Astrocyte (in vitro differentiated cells and primary cell): Measurements from ENCODE around the gene SBNO2. TPM values are rescaled to one million over a fixed set of nuclear protein-coding genes. Genes with fewer than 3 reads are reported as not detected.

ENCODE experiments used
- DNase-seq: peaks from one replicate; pipeline ENCODE4 v3.0.0-alpha.2; 2010; ENCODE audit warnings: low read depth
- FAIRE-seq: peaks from 2 replicates; lab custom pipeline; 2011; peaks lifted over from hg19 to GRCh38; lab: Jason Lieb, UNC
- H2AFZ ChIP-seq: 2 replicates; pipeline ENCODE4 v1.6.0; 2012; ENCODE audit warnings: low read depth, low read length, inconsistent platforms
- H3K27ac ChIP-seq: 2 replicates; pipeline ENCODE4 v1.5.1; 2011; ENCODE audit warnings: low read depth, low read length, inconsistent platforms
- H3K27me3 ChIP-seq: 2 replicates; pipeline ENCODE4 v1.6.0; 2011; ENCODE audit warnings: low read length, inconsistent platforms; ENCODE audit not compliant: insufficient read depth
- H3K36me3 ChIP-seq: 2 replicates; pipeline ENCODE4 v1.5.1; 2011; ENCODE audit warnings: low read length, inconsistent platforms; ENCODE audit not compliant: insufficient read depth
- H3K4me1 ChIP-seq: 2 replicates; pipeline ENCODE4 v1.5.1; 2011; ENCODE audit warnings: low read length, inconsistent platforms; ENCODE audit not compliant: insufficient read depth
- H3K4me2 ChIP-seq: 2 replicates; pipeline ENCODE4 v1.6.0; 2012; ENCODE audit warnings: low read length, inconsistent platforms
- H3K4me3 ChIP-seq: 2 replicates; pipeline ENCODE4 v1.5.1; 2011; ENCODE audit warnings: low read depth, mild to moderate bottlenecking, low read length, inconsistent platforms; ENCODE audit not compliant: insufficient read depth
- H3K79me2 ChIP-seq: 2 replicates; pipeline ENCODE4 v1.6.0; 2012; ENCODE audit warnings: mild to moderate bottlenecking, low read length, inconsistent platforms; ENCODE audit not compliant: insufficient read depth
- H3K9ac ChIP-seq: 2 replicates; pipeline ENCODE4 v1.6.0; 2012; ENCODE audit warnings: mild to moderate bottlenecking, low read length, inconsistent platforms
- H3K9me3 ChIP-seq: 2 replicates; pipeline ENCODE4 v1.5.1; 2012; ENCODE audit warnings: low read depth, mild to moderate bottlenecking, low read length, inconsistent platforms; ENCODE audit not compliant: insufficient read depth
- H4K20me1 ChIP-seq: 2 replicates; pipeline ENCODE4 v1.6.0; 2012; ENCODE audit warnings: low read length, inconsistent platforms; ENCODE audit not compliant: insufficient read depth
- H3K27ac Mint-ChIP-seq: one replicate; pipeline ENCODE4 v1.8.0; 2021; ENCODE audit warnings: mild to moderate bottlenecking, mixed read lengths; ENCODE audit not compliant: unreplicated experiment
- H3K27me3 Mint-ChIP-seq: one replicate; pipeline ENCODE4 v1.8.0; 2021; ENCODE audit warnings: low read depth, mixed read lengths; ENCODE audit not compliant: unreplicated experiment
- H3K36me3 Mint-ChIP-seq: one replicate; pipeline ENCODE4 v1.8.0; 2021; ENCODE audit warnings: low read depth, mixed read lengths; ENCODE audit not compliant: unreplicated experiment
- H3K4me1 Mint-ChIP-seq: one replicate; pipeline ENCODE4 v1.8.0; 2021; ENCODE audit warnings: low read depth, mixed read lengths; ENCODE audit not compliant: unreplicated experiment
- H3K4me3 Mint-ChIP-seq: one replicate; pipeline ENCODE4 v1.8.0; 2021; ENCODE audit warnings: mild to moderate bottlenecking, moderate library complexity, mixed read lengths; ENCODE audit not compliant: unreplicated experiment
- H3K9me3 Mint-ChIP-seq: one replicate; pipeline ENCODE4 v1.8.0; 2021; ENCODE audit warnings: mild to moderate bottlenecking, mixed read lengths; ENCODE audit not compliant: unreplicated experiment
- EZH2 ChIP-seq: IDR thresholded peaks from 2 replicates; pipeline ENCODE4 v1.6.1; 2012; ENCODE audit warnings: mild to moderate bottlenecking, low read length, inconsistent platforms; ENCODE audit not compliant: insufficient read depth
- total RNA-seq: library from RNA; stranded (reverse); gene quantifications from 2 replicates; pipeline ENCODE4 v1.2.1, GENCODE V29; 2021
- TF ChIP-seq, protein P1 (sequence below): IDR thresholded peaks from 2 replicates; pipeline ENCODE4 v1.5.1; 2011; ENCODE audit warnings: low read depth, mild to moderate bottlenecking, inconsistent platforms, low read length, moderate library complexity; ENCODE audit not compliant: insufficient read depth

Gene SBNO2
- total RNA-seq, 1 donor from 2014 or later = 39.3 TPM

GRCh38 chr19:1145635-1146411 lies 28.2 kb downstream of the SBNO2 start:
- no peaks in the 10 kb centered on the region for H3K27me3 Mint-ChIP-seq
- H2AFZ ChIP-seq = no peak overlapping the region
- no peaks in the 10 kb centered on the region for H3K9me3 Mint-ChIP-seq
- H3K9me3 ChIP-seq = no peaks in the 10 kb centered on the region
- no peak overlapping the region for H3K4me3 ChIP-seq
- H3K79me2 ChIP-seq = no peaks in the 10 kb centered on the region
- no peak overlapping the region for H3K4me2 ChIP-seq
- peaks cover 18% of the 10 kb centered on the region for H3K36me3 Mint-ChIP-seq
- H3K36me3 ChIP-seq = peaks cover 3% of the 10 kb centered on the region
- no peak overlapping the region for H3K9ac ChIP-seq
- no peak for FAIRE-seq
- H3K4me3 Mint-ChIP-seq = no peak overlapping the region
- H3K4me1 Mint-ChIP-seq = no peaks in the 10 kb centered on the region
- no peak overlapping the region for H3K27ac Mint-ChIP-seq
- no peak for DNase-seq
- H3K4me1 ChIP-seq = no peaks in the 10 kb centered on the region
- H3K27me3 ChIP-seq = no peaks in the 10 kb centered on the region
- TF ChIP-seq, protein P1, sequence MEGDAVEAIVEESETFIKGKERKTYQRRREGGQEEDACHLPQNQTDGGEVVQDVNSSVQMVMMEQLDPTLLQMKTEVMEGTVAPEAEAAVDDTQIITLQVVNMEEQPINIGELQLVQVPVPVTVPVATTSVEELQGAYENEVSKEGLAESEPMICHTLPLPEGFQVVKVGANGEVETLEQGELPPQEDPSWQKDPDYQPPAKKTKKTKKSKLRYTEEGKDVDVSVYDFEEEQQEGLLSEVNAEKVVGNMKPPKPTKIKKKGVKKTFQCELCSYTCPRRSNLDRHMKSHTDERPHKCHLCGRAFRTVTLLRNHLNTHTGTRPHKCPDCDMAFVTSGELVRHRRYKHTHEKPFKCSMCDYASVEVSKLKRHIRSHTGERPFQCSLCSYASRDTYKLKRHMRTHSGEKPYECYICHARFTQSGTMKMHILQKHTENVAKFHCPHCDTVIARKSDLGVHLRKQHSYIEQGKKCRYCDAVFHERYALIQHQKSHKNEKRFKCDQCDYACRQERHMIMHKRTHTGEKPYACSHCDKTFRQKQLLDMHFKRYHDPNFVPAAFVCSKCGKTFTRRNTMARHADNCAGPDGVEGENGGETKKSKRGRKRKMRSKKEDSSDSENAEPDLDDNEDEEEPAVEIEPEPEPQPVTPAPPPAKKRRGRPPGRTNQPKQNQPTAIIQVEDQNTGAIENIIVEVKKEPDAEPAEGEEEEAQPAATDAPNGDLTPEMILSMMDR = no peak
- no peak for TF ChIP-seq EZH2
- H4K20me1 ChIP-seq = peaks cover 23% of the 10 kb centered on the region
- H3K27ac ChIP-seq = no peak overlapping the region

DNA sequence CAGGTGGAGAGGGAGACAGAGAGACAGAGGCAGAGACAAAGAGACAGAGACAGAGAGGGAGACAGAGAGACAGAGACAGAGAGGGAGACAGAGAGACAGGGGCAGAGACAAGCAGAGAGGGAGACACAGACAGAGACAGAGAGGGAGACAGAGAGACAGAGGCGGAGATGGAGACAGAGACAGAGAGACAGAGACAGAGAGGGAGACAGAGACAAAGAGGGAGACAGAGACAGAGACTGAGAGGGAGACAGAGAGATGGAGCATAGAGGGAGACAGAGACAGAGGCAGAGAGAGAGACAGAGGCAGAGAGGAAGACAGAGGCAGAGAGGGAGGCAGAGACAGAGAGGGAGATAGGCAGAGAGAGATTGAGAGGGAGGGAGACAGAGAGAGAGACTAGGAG lies 29.3 kb downstream of the SBNO2 start:
- no peak for TF ChIP-seq EZH2
- TF ChIP-seq, protein P1 = no peak
- Mint-ChIP-seq H3K36me3 (peaks cover 21% of the 10 kb centered on the region), H3K27me3 (no peaks in the 10 kb centered on the region), H3K4me3 (no peak overlapping the region), H3K4me1 (no peaks in the 10 kb centered on the region), H3K9me3 (no peaks in the 10 kb centered on the region), H3K27ac (no peak overlapping the region)
- Histone ChIP-seq H3K79me2 (no peaks in the 10 kb centered on the region), H4K20me1 (peaks cover 23% of the 10 kb centered on the region), H3K27ac (no peak overlapping the region), H3K4me2 (no peak overlapping the region), H3K9me3 (no peaks in the 10 kb centered on the region), H3K27me3 (no peaks in the 10 kb centered on the region), H3K4me3 (no peak overlapping the region), H2AFZ (no peak overlapping the region), H3K36me3 (peaks cover 3% of the 10 kb centered on the region), H3K9ac (no peak overlapping the region), H3K4me1 (no peaks in the 10 kb centered on the region)
- no peak for FAIRE-seq
- DNase-seq = no peak

- Mint-ChIP-seq H3K4me3 (no peak overlapping the region), H3K27ac (no peak overlapping the region), H3K9me3 (no peaks in the 10 kb centered on the region), H3K36me3 (peaks cover 27% of the 10 kb centered on the region), H3K4me1 (no peaks in the 10 kb centered on the region), H3K27me3 (no peaks in the 10 kb centered on the region)
- H3K36me3 ChIP-seq = peaks cover 3% of the 10 kb centered on the region
- FAIRE-seq = no peak
- no peaks in the 10 kb centered on the region for H3K9me3 ChIP-seq
- H3K4me1 ChIP-seq = no peaks in the 10 kb centered on the region
- no peaks in the 10 kb centered on the region for H3K79me2 ChIP-seq
- H3K27ac ChIP-seq = no peak overlapping the region
- no peaks in the 10 kb centered on the region for H3K27me3 ChIP-seq
- no peak overlapping the region for H2AFZ ChIP-seq
- TF ChIP-seq, protein P1 = no peak
- no peak for TF ChIP-seq EZH2
- no peak overlapping the region for H3K9ac ChIP-seq
- no peak overlapping the region for H3K4me3 ChIP-seq
- no peak overlapping the region for H3K4me2 ChIP-seq
- no peak for DNase-seq
- peaks cover 21% of the 10 kb centered on the region for H4K20me1 ChIP-seq
Measured at GRCh38 chr19:1143828-1144399, 30.2 kb downstream of the SBNO2 start.
